Stomach (tissue), 9 donors: ENCODE measurements around the gene COX18. TPM values are rescaled to one million over a fixed set of nuclear protein-coding genes. Genes with fewer than 3 reads are reported as not detected.

Source experiments
- DNase-seq, 2 donors: peaks; one replicate each; pipeline versions ENCODE4 v3.0.0 to v3.0.0-alpha.2; 2013 to 2019
- H3K27ac ChIP-seq, 5 donors: fragments of 200-600 bp in 4 of 5; sonication (generic) in 4 of 5; one replicate each; pipeline ENCODE4 v1.5.1; 2013 to 2019; ENCODE audit warnings: mild to moderate bottlenecking in 1 of 5, moderate library complexity in 1 of 5
- H3K27me3 ChIP-seq, 3 donors: fragments of 200-600 bp; sonication (generic); one replicate each; pipeline ENCODE4 v1.5.1; 2017 to 2019; ENCODE audit warnings: mixed run types in 1 of 3
- H3K36me3 ChIP-seq, 4 donors: fragments of 200-600 bp; sonication (generic); 1 replicate in 3 of 4; 2 replicates in 1 of 4; pipeline ENCODE4 v1.5.1; 2016 to 2019
- H3K4me1 ChIP-seq, 4 donors: fragments of 200-600 bp; sonication (generic); one replicate each; pipeline ENCODE4 v1.5.1; 2016 to 2019
- H3K4me3 ChIP-seq, 4 donors: fragments of 200-600 bp; sonication (generic) in 3 of 4; one replicate each; pipeline ENCODE4 v1.5.1; 2016 to 2019; ENCODE audit warnings: mild to moderate bottlenecking in 1 of 4
- H3K9me3 ChIP-seq, 4 donors: fragments of 200-600 bp; sonication (generic); one replicate each; pipeline ENCODE4 v1.5.1; 2016 to 2019
- EP300 ChIP-seq: sonication (generic); formaldehyde crosslinking; IDR thresholded peaks from one replicate; pipeline ENCODE4 v1.6.1; 2017; ENCODE audit warnings: antibody characterized with exemption
- POLR2A ChIP-seq, 4 donors: fragments of 450-650 bp; IDR thresholded peaks; one replicate each; pipeline ENCODE4 v1.6.1; 2016; ENCODE audit warnings: antibody characterized with exemption in 4 of 4, control low read depth in 2 of 4, mild to moderate bottlenecking in 1 of 4, moderate library complexity in 1 of 4
- POLR2AphosphoS5 ChIP-seq, 3 donors: sonication (generic); formaldehyde crosslinking; IDR thresholded peaks; one replicate each; pipeline ENCODE4 v1.6.1; 2016; ENCODE audit warnings: antibody characterized with exemption in 3 of 3
- WGBS, 5 donors: extraction: QIAGEN DNeasy Blood & Tissue Kit in 3 of 5; methylation state at CpG; one replicate each; pipeline versions ENCODE4 v1.1.5 to v1.1.7; 2013 to 2018; 5-methylcytosine and 5-hydroxymethylcytosine counted together
- intact Hi-C: fragments of 100-400 bp; cut with DNase I; formaldehyde crosslinking; loops from one replicate; pipeline ENCODE4 v1.15.1; 2023; ENCODE audit warnings: low total_unique reads
- polyA plus RNA-seq, 3 donors: library from polyadenylated mRNA; stranded (reverse); fragments of 200-250 nt; gene quantifications; one replicate each; pipeline ENCODE4 v1.2.3, GENCODE V29; 2013
- total RNA-seq, 5 donors: library from RNA; depleted of rRNA; stranded (reverse); fragments of >200 nt; gene quantifications; one replicate each; pipeline versions ENCODE4 v1.1.0 to v1.2.3, GENCODE V29; 2014 to 2016
- TF ChIP-seq, protein P1 (sequence below), 7 experiments: fragments of 450-650 bp in 4 of 7; fragments of 200-600 bp in 3 of 7; sonication (generic) in 3 of 7; IDR thresholded peaks; one replicate each; pipeline ENCODE4 v1.5.1; 2016 to 2019; ENCODE audit warnings: antibody characterized with exemption in 7 of 7, control low read depth in 2 of 7, mild to moderate bottlenecking in 1 of 7
- donor health status: healthy with polysubstance abuse.
- donor health status: Bipolar disorder and iron deficiency.
- donor health status: healthy.

Gene COX18
- total and polyA plus RNA-seq, 8 donors, result 2.3 to 26.8 (median 8.0) TPM

GRCh38 chr4:73021634-73022033 is 47.9 kb downstream of the COX18 start:
- H3K4me1 ChIP-seq, result no peaks in the 10 kb centered on the region
- no peaks in the 10 kb centered on the region for H3K9me3 ChIP-seq
- no peaks in the 10 kb centered on the region for H3K27me3 ChIP-seq
- H3K36me3 ChIP-seq, result no peaks in the 10 kb centered on the region
- WGBS, 5 donors, result 12 to 35% (median 16%) methylated on average over 1 of the region's 1 CpG
- TF ChIP-seq POLR2A (IDR thresholded peaks at IDR 0.05), result no peak
- TF ChIP-seq, protein P1, sequence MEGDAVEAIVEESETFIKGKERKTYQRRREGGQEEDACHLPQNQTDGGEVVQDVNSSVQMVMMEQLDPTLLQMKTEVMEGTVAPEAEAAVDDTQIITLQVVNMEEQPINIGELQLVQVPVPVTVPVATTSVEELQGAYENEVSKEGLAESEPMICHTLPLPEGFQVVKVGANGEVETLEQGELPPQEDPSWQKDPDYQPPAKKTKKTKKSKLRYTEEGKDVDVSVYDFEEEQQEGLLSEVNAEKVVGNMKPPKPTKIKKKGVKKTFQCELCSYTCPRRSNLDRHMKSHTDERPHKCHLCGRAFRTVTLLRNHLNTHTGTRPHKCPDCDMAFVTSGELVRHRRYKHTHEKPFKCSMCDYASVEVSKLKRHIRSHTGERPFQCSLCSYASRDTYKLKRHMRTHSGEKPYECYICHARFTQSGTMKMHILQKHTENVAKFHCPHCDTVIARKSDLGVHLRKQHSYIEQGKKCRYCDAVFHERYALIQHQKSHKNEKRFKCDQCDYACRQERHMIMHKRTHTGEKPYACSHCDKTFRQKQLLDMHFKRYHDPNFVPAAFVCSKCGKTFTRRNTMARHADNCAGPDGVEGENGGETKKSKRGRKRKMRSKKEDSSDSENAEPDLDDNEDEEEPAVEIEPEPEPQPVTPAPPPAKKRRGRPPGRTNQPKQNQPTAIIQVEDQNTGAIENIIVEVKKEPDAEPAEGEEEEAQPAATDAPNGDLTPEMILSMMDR (IDR thresholded peaks at IDR 0.05), result peak in 2 of 7 experiments; percentile 10 to 30
- peak in 1 of 2 donors; percentile 50 for DNase-seq
- no peak overlapping the region for H3K27ac ChIP-seq
- intact Hi-C loops, result no loop called here
- no peak overlapping the region for H3K4me3 ChIP-seq

GRCh38 chr4:73019462-73020047 is 50.0 kb downstream of the COX18 start:
- intact Hi-C loops, result loop anchor here (10.0 kb wide), 1 partner anchor 315 kb away; no protein-coding TSS in a partner anchor
- no peaks in the 10 kb centered on the region for H3K27me3 ChIP-seq
- H3K27ac ChIP-seq, result no peak overlapping the region
- no peaks in the 10 kb centered on the region for H3K9me3 ChIP-seq
- no peak overlapping the region for H3K4me3 ChIP-seq
- TF ChIP-seq, protein P1 (IDR thresholded peaks at IDR 0.05), result peak in 5 of 7 experiments; percentile 29 to 76 (median 59)
- TF ChIP-seq EP300 (no peak), POLR2A (IDR thresholded peaks at IDR 0.05) (no peak), POLR2AphosphoS5 (IDR thresholded peaks at IDR 0.05) (no peak)
- H3K36me3 ChIP-seq, result no peaks in the 10 kb centered on the region
- 2 to 3% (median 3%) methylated on average over 3 of the region's 3 CpGs for WGBS, 5 donors
- H3K4me1 ChIP-seq, result no peaks in the 10 kb centered on the region
- DNase-seq, result peak in 1 of 2 donors; percentile 64

DNA sequence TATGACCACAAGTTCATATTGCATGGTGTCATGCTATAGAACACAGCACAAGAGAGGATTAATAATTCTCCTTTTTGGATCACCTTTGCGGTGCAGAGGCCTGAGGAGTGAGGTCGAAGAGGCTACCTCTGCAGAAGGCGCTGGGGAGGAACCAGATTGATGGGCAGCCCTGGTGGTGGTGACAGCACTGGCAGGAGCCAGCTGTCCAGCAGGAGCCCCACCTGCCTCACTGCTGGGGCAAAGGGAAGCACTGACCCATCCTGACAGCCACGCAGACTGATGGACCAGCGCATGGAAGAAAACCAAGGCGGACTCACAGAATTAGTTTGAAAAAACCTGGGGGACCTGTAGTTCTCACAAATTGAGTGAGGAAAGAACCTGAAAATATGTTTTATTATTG is 50.9 kb downstream of the COX18 start:
- H3K9me3 ChIP-seq, result no peaks in the 10 kb centered on the region
- intact Hi-C loops, result loop anchor here (10.0 kb wide), 1 partner anchor 314 kb away; no protein-coding TSS in a partner anchor
- no peak overlapping the region for H3K27ac ChIP-seq
- WGBS, 5 donors, result 88 to 95% (median 93%) methylated on average over 6 of the region's 6 CpGs
- no peak for TF ChIP-seq POLR2A (IDR thresholded peaks at IDR 0.05)
- TF ChIP-seq, protein P1 (IDR thresholded peaks at IDR 0.05), result no peak
- no peak for TF ChIP-seq EP300
- no peak for TF ChIP-seq POLR2AphosphoS5 (IDR thresholded peaks at IDR 0.05)
- no peak overlapping the region for H3K4me3 ChIP-seq
- no peak for DNase-seq
- H3K4me1 ChIP-seq, result no peaks in the 10 kb centered on the region
- H3K27me3 ChIP-seq, result no peaks in the 10 kb centered on the region
- no peaks in the 10 kb centered on the region for H3K36me3 ChIP-seq

DNA sequence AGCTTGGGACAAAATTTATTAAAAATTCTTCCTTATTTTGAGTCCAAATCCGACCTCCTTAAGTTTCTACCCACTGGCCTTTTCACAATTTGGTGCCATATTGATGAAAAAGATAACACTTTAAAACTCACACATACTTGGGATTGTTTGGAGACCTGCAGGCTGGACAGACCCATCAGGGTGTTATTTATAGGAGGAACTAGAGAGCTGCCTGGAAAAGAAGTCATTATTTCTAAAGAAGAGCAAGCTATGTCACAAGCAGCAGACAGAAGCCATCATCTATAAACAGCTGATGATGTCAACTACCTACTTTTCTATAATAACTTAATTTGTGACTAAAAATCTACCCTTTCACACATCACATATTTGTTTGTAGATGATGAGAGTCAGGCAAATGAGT is 56.2 kb downstream of the COX18 start:
- intact Hi-C loops, result loop anchor here (10.0 kb wide), 1 partner anchor 309 kb away; no protein-coding TSS in a partner anchor
- H3K27me3 ChIP-seq, result no peaks in the 10 kb centered on the region
- H3K27ac ChIP-seq, result no peak overlapping the region
- WGBS, 5 donors, result 54 to 72% (median 64%) methylated on average over 1 of the region's 1 CpG
- H3K9me3 ChIP-seq, result peaks cover 0 to 17% (median 5%) of the 10 kb centered on the region in 4 donors
- no peaks in the 10 kb centered on the region for H3K36me3 ChIP-seq
- no peak for DNase-seq
- no peaks in the 10 kb centered on the region for H3K4me1 ChIP-seq
- TF ChIP-seq POLR2A (IDR thresholded peaks at IDR 0.05) (no peak), POLR2AphosphoS5 (IDR thresholded peaks at IDR 0.05) (no peak)
- H3K4me3 ChIP-seq, result no peak overlapping the region

DNA sequence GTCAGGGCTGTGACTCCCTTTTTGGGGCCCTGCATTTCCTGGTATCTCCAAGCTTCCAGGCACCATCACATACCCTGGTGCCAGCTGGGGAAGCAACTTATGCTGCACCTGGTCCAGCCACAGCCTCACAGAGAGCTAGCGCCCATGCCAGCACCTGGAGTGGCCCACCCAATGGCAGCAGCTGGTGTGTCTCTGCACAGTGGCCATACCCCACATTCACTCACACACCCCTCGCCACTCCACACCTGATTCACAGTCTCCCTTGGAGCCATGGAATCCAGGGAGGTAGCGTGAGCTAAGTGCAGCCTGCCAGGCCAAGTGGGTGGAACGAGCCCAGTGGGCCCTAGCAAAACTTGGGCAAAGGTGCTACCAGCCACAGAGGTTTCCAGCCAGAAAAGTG is 56.8 kb downstream of the COX18 start:
- Histone ChIP-seq H3K27me3 (no peaks in the 10 kb centered on the region), H3K9me3 (peaks cover 0 to 17% (median 5%) of the 10 kb centered on the region in 4 donors), H3K4me3 (no peak overlapping the region), H3K36me3 (no peaks in the 10 kb centered on the region), H3K27ac (no peak overlapping the region), H3K4me1 (no peaks in the 10 kb centered on the region)
- intact Hi-C loops, result loop anchor here (10.0 kb wide), 1 partner anchor 308 kb away; no protein-coding TSS in a partner anchor
- 83 to 92% (median 88%) methylated on average over 4 of the region's 4 CpGs for WGBS, 5 donors
- TF ChIP-seq POLR2AphosphoS5 (IDR thresholded peaks at IDR 0.05), result no peak
- DNase-seq, result no peak
